GM21381 (cell line): Measurements from ENCODE around the gene FBXL15.

Experiments
- ATAC-seq: cut with Tn5 transposase; IDR thresholded peaks from one replicate; pipeline ENCODE4 v1.9.1; 2021; ENCODE audit warnings: mild to moderate bottlenecking, moderate library complexity; ENCODE audit not compliant: unreplicated experiment

The FBXL15 gene

GRCh38 chr10:102397222-102398171 lies 23.1 kb upstream of the FBXL15 start:
- no peak for ATAC-seq

GRCh38 chr10:102398172-102399020 lies 22.2 kb upstream of the FBXL15 start:
- ATAC-seq: no peak

- peak; percentile 44 for ATAC-seq
These were observed 21.2 kb upstream of the FBXL15 start for GRCh38 chr10:102399217-102400021.

GRCh38 chr10:102400076-102400475 lies 20.6 kb upstream of the FBXL15 start:
- no peak for ATAC-seq

- ATAC-seq: no peak
These were observed 19.9 kb upstream of the FBXL15 start for GRCh38 chr10:102400598-102401341.

- ATAC-seq: no peak
These were observed 19.3 kb upstream of the FBXL15 start for GRCh38 chr10:102401342-102401654.

GRCh38 chr10:102401735-102402511 lies 18.7 kb upstream of the FBXL15 start:
- no peak for ATAC-seq

GRCh38 chr10:102402512-102402896 lies 18.1 kb upstream of the FBXL15 start:
- ATAC-seq: no peak

- no peak for ATAC-seq
These were observed 17.5 kb upstream of the FBXL15 start for GRCh38 chr10:102403115-102403514.

GRCh38 chr10:102404361-102405107 lies 16.1 kb upstream of the FBXL15 start:
- ATAC-seq: no peak

GRCh38 chr10:102405108-102405571 lies 15.5 kb upstream of the FBXL15 start:
- no peak for ATAC-seq

- ATAC-seq: no peak
These were observed 15.0 kb upstream of the FBXL15 start for GRCh38 chr10:102405632-102406031.

- no peak for ATAC-seq
These were observed 13.8 kb upstream of the FBXL15 start for GRCh38 chr10:102406815-102407214.

GRCh38 chr10:102407425-102408130 lies 13.1 kb upstream of the FBXL15 start:
- no peak for ATAC-seq

GRCh38 chr10:102408131-102408727 lies 12.4 kb upstream of the FBXL15 start:
- no peak for ATAC-seq

GRCh38 chr10:102408728-102409603 lies 11.7 kb upstream of the FBXL15 start:
- no peak for ATAC-seq
